ENCODE data around the gene ZNF3. TPM values are rescaled to one million over a fixed set of nuclear protein-coding genes. Genes with fewer than 3 reads are reported as not detected.
A peak's percentile ranks its signal among the peaks of the same experiment; 100 is the strongest.

Gene ZNF3
- total and polyA plus RNA-seq, 9 of the 15 experiments (the other 6 are each of a cell fraction or from before 2014, with no cell fraction given) = 30.0 to 64.9 (median 51.5) TPM

DNA sequence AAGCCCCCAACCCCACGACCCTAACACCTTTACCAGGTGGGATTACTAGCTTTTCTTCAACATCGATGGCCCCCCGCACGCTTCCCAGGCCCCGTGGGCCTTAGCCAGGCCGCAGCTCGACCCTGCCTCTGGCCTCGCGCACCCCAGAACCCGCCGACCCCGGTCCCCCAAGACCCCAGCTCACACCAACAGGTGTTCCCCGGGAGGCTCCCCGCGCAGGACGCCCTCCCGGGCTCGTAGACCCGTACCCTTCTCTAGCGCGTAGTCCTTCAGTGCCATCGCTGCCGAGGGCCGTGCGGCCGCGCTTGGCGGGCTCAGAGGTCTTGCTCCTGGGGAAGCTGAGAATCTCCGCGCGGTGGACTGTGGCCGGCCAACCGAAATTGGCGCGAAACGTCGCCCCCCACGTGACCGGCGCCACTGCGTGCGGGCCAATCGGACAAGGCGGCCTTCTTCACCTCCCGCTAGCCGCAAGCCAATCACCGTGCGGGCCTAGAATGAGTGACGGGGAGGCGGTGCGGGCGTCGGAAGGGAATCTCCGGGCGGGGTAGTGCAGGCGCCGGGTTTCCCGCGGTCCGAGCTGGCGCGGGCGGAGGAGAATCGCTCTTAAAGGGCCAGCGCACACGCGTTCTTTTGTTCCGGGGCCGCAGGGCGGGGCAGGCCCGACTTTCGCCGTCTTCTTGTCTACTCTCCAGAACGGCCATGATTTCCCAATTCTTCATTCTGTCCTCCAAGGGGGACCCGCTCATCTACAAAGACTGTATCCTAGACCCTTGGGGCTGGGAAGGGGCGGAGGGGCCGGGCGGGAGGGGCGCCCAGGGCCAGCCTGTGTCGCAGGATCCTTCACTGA, 19.7 kb upstream of the ZNF3 start, which contains the start of the genes AP4M1 and MCM7 (continued):
- TF ChIP-seq HNRNPLL (IDR thresholded peaks at IDR 0.05; ENCODE audit: low read depth, low read length, poor library complexity, severe bottlenecking) (peak; percentile 74), ZNF707 (CRISPR knock-in tag; conservative IDR thresholded peaks at IDR 0.05) (no peak), SOX6 (IDR thresholded peaks at IDR 0.05) (peak; percentile 60; the same call in 1 of the 2 replicates), ZNF354B (CRISPR knock-in tag; IDR thresholded peaks at IDR 0.05) (no peak), NR3C1 (CRISPR knock-in tag; IDR thresholded peaks at IDR 0.05) (peak; percentile 78; the same call in 1 of the 2 replicates), TRIM28 (IDR thresholded peaks at IDR 0.05) (no peak), NELFE (IDR thresholded peaks at IDR 0.05; ENCODE audit: insufficient read depth, insufficient read length) (no peak), ZNF347 (CRISPR knock-in tag; IDR thresholded peaks at IDR 0.05; ENCODE audit: low read depth) (0 out of 2 replicates have a peak, but pooled peaks have one; percentile 26), RAD51 (IDR thresholded peaks at IDR 0.05; ENCODE audit: borderline replicate concordance, low read depth) (peak; percentile 98), HIVEP1 (CRISPR knock-in tag; IDR thresholded peaks at IDR 0.05) (0 out of 2 replicates have a peak, but pooled peaks have one; percentile 41), FOXM1 (IDR thresholded peaks at IDR 0.05; ENCODE audit: low read depth) (peak; percentile 72; the same call in 1 of the 2 replicates), FOXM1 (CRISPR knock-in tag; IDR thresholded peaks at IDR 0.05; ENCODE audit: low read depth) (no peak; the same call in 1 of the 2 replicates), HNRNPK (IDR thresholded peaks at IDR 0.05; ENCODE audit: low read depth, low read length, poor library complexity, severe bottlenecking) (no peak), ZBTB7A (IDR thresholded peaks at IDR 0.05; ENCODE audit: borderline replicate concordance, control insufficient read depth, low read depth, low read length) (no peak; the same call in none of the 2 replicates), HSF4 (CRISPR knock-in tag; IDR thresholded peaks at IDR 0.05; ENCODE audit: borderline replicate concordance) (no peak), KDM1A (IDR thresholded peaks at IDR 0.05) (no peak), PHTF2 (CRISPR knock-in tag; IDR thresholded peaks at IDR 0.05) (no peak; the same call in 1 of the 2 replicates), POLR2AphosphoS5 (IDR thresholded peaks at IDR 0.05; ENCODE audit: control insufficient read depth, insufficient read depth, low read depth, low read length) (peak; percentile 70), DPF2 (IDR thresholded peaks at IDR 0.05) (no peak), ZNF57 (CRISPR knock-in tag; IDR thresholded peaks at IDR 0.05) (no peak), NUFIP1 (IDR thresholded peaks at IDR 0.05; ENCODE audit: partially characterized antibody) (no peak), NFRKB (IDR thresholded peaks at IDR 0.05; ENCODE audit: low read depth) (peak; percentile 87)
- TF ChIP-seq, protein P1, sequence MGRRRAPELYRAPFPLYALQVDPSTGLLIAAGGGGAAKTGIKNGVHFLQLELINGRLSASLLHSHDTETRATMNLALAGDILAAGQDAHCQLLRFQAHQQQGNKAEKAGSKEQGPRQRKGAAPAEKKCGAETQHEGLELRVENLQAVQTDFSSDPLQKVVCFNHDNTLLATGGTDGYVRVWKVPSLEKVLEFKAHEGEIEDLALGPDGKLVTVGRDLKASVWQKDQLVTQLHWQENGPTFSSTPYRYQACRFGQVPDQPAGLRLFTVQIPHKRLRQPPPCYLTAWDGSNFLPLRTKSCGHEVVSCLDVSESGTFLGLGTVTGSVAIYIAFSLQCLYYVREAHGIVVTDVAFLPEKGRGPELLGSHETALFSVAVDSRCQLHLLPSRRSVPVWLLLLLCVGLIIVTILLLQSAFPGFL (CRISPR knock-in tag; IDR thresholded peaks at IDR 0.05) = no peak; the same call in 1 of the 2 replicates
- TF ChIP-seq, protein P2, sequence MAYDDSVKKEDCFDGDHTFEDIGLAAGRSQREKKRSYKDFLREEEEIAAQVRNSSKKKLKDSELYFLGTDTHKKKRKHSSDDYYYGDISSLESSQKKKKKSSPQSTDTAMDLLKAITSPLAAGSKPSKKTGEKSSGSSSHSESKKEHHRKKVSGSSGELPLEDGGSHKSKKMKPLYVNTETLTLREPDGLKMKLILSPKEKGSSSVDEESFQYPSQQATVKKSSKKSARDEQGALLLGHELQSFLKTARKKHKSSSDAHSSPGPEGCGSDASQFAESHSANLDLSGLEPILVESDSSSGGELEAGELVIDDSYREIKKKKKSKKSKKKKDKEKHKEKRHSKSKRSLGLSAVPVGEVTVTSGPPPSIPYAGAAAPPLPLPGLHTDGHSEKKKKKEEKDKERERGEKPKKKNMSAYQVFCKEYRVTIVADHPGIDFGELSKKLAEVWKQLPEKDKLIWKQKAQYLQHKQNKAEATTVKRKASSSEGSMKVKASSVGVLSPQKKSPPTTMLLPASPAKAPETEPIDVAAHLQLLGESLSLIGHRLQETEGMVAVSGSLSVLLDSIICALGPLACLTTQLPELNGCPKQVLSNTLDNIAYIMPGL (CRISPR knock-in tag; IDR thresholded peaks at IDR 0.05) = no peak
